ENCODE data around the gene XIRP1. TPM values are rescaled to one million over a fixed set of nuclear protein-coding genes. Genes with fewer than 3 reads are reported as not detected.
A peak's percentile ranks its signal among the peaks of the same experiment; 100 is the strongest.
"Not testable (repeated sequence)": the region's sequence is repeated elsewhere in the genome, so short reads cannot be mapped to it uniquely, and the experiment has no call there.

Gene XIRP1
- total RNA-seq (100 to 1,000 TPM; 152 to 278 (median 176) TPM), polyA plus RNA-seq (453 TPM)
- long read RNA-seq, donor 1, full-length matches to known transcripts, result 17 of 215 reads
- long read RNA-seq, donor 1, partial matches to known transcripts, result 45 of 215 reads
- long read RNA-seq, donor 1, other reads (novel, unspliced or antisense), result 153 of 215 reads
- long read RNA-seq, donor 2, full-length matches to known transcripts, result 11 of 87 reads
- long read RNA-seq, donor 2, partial matches to known transcripts, result 12 of 87 reads
- long read RNA-seq, donor 2, other reads (novel, unspliced or antisense), result 64 of 87 reads
- long read RNA-seq, donor 3, full-length matches to known transcripts, result 48 of 536 reads
- long read RNA-seq, donor 3, partial matches to known transcripts, result 104 of 536 reads
- long read RNA-seq, donor 3, other reads (novel, unspliced or antisense), result 384 of 536 reads
- long read RNA-seq, donor 4, full-length matches to known transcripts, result 24 of 164 reads
- long read RNA-seq, donor 4, partial matches to known transcripts, result 47 of 164 reads
- long read RNA-seq, donor 4, other reads (novel, unspliced or antisense), result 93 of 164 reads

DNA sequence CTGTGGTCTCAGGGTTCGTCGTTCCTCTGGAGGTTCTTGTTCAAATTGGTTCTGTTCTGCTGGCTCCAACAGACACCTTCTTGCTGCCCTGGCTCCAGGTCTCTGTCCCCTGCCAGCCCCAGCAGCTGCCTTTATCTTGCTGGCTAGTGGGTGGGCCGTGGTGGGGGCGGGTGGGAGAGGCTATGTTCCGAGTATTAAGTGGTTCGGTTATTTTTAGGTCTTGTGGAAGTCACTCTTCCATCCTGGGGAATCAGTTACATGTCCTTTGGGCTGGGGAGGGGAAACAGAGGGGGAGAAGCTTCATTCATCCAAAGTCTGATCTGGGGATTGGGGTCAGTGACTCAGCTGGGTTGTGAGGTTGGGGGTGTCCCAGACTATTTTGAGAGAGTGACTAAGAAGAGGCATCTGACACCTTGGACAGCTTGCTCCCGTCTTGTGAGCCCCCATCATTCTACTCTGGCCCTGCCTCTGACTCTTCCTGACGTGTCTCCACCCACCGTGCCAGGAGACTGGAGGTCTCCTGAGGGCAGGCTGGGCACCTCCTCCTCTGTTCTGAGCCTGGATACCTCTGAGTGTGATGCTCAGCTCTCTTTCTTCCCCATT lies at the start of gene XIRP1:
Gene XIRP1 (minus strand): TSS at position 106 of the 603 bp plus-strand sequence. CDS start 3,150 bp downstream, outside the sequence.
- peak in 2 of 3 donors; percentile 65 to 76 for DNase-seq
- Histone ChIP-seq H3K4me3 (ENCODE audit: low read length) (peak within 1 kb of the TSS; percentile 69), H3K4me1 (ENCODE audit: control insufficient read depth, insufficient read depth, low read length) (peaks cover 2% of the 10 kb centered on the region), H3K27me3 (ENCODE audit: control insufficient read depth, insufficient read depth) (no peaks in the 10 kb centered on the region), H3K27ac (ENCODE audit: low read length) (peak within 1 kb of the TSS; percentile 97), H3K9me3 (ENCODE audit: control insufficient read depth, low read length) (no peaks in the 10 kb centered on the region)
- intact Hi-C loops (cut with DNase I), result loop anchor here in 1 of 4 donors (5.0 kb wide), 1 partner anchor 95 kb away; no protein-coding TSS in a partner anchor
- peak; percentile 62 to 65 for ATAC-seq
- 42% methylated on average over 9 of the region's 9 CpGs for WGBS

- H3K4me3 ChIP-seq (ENCODE audit: low read length), result no peak overlapping the region
- H3K9me3 ChIP-seq (ENCODE audit: control insufficient read depth, low read length), result no peaks in the 10 kb centered on the region
- H3K4me1 ChIP-seq (ENCODE audit: control insufficient read depth, insufficient read depth, low read length), result no peaks in the 10 kb centered on the region
- no peaks in the 10 kb centered on the region for H3K27me3 ChIP-seq (ENCODE audit: control insufficient read depth, insufficient read depth)
- H3K27ac ChIP-seq (ENCODE audit: low read length), result no peak overlapping the region
- no peak for DNase-seq
- intact Hi-C loops (cut with DNase I), result no loop called here
- no peak for ATAC-seq
These were observed 49.2 kb upstream of the XIRP1 start for GRCh38 chr3:39241561-39241960.

GRCh38 chr3:39237027-39237426 lies 44.6 kb upstream of the XIRP1 start:
- Histone ChIP-seq H3K27me3 (ENCODE audit: control insufficient read depth, insufficient read depth) (no peaks in the 10 kb centered on the region), H3K4me1 (ENCODE audit: control insufficient read depth, insufficient read depth, low read length) (no peaks in the 10 kb centered on the region), H3K9me3 (ENCODE audit: control insufficient read depth, low read length) (no peaks in the 10 kb centered on the region), H3K27ac (ENCODE audit: low read length) (no peak overlapping the region), H3K4me3 (ENCODE audit: low read length) (no peak overlapping the region)
- ATAC-seq, result no peak
- 56% methylated on average over 6 of the region's 6 CpGs for WGBS
- intact Hi-C loops (cut with DNase I), result no loop called here
- no peak for DNase-seq

- no peaks in the 10 kb centered on the region for H3K9me3 ChIP-seq (ENCODE audit: control insufficient read depth, low read length)
- DNase-seq (no peak), ATAC-seq (no peak)
- intact Hi-C loops (cut with DNase I), result no loop called here
- H3K27ac ChIP-seq (ENCODE audit: low read length), result no peak overlapping the region
- no peak overlapping the region for H3K4me3 ChIP-seq (ENCODE audit: low read length)
- 8% methylated on average over 2 of the region's 2 CpGs for whole genome bisulfite sequencing
- H3K27me3 ChIP-seq (ENCODE audit: control insufficient read depth, insufficient read depth), result no peaks in the 10 kb centered on the region
- H3K4me1 ChIP-seq (ENCODE audit: control insufficient read depth, insufficient read depth, low read length), result no peaks in the 10 kb centered on the region
These were observed 42.3 kb upstream of the XIRP1 start for GRCh38 chr3:39234651-39235050.

DNA sequence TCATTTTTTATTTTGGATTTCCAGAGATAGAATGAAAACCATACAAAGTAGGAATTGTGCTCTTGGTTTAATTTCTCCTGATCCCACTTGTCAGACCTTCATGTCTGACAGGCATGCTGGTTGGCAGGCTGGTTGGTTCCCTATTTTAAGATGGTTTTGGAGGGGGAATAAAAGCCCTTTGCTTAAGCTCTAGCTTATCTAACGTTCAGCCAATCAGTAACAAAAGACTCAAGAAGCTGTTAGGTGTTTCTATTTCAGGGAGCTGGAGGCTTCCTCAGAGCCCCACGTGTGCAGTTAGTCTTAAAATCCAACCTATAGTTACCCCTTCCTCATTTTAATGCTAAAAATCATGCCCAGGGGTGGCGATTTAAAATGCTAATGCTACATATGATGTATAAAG lies 40.5 kb upstream of the XIRP1 start:
- Histone ChIP-seq H3K4me1 (ENCODE audit: control insufficient read depth, insufficient read depth, low read length) (no peaks in the 10 kb centered on the region), H3K27ac (ENCODE audit: low read length) (no peak overlapping the region), H3K9me3 (ENCODE audit: control insufficient read depth, low read length) (no peaks in the 10 kb centered on the region), H3K4me3 (ENCODE audit: low read length) (no peak overlapping the region), H3K27me3 (ENCODE audit: control insufficient read depth, insufficient read depth) (no peaks in the 10 kb centered on the region)
- DNase-seq (no peak), ATAC-seq (peak; percentile 71 to 72)
- 30% methylated on average over 3 of the region's 3 CpGs for WGBS
- intact Hi-C loops (cut with DNase I), result no loop called here

DNA sequence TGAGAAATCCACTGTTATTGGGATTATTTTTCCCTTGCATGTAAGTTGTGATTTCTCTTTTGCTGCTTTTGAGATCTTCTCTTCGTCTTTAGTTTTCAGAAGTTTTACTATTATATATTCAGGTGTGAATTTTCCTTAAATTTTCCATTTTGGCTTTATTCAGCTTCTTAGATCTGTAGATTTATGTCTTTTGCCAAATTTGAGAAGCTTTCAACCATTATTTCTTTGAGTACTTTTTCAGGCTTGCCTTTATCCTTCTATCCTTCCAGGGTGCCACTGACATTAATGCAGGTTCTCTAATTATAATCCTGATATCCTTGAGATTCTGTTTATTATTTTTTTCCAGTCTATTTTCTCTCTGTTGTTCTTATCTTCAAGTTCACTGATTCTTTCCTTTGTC lies 38.1 kb upstream of the XIRP1 start:
- DNase-seq (no peak), ATAC-seq (no peak)
- intact Hi-C loops (cut with DNase I), result no loop called here
- Histone ChIP-seq H3K9me3 (ENCODE audit: control insufficient read depth, low read length) (no peaks in the 10 kb centered on the region), H3K4me1 (ENCODE audit: control insufficient read depth, insufficient read depth, low read length) (no peaks in the 10 kb centered on the region), H3K27me3 (ENCODE audit: control insufficient read depth, insufficient read depth) (no peaks in the 10 kb centered on the region), H3K27ac (ENCODE audit: low read length) (no peak overlapping the region), H3K4me3 (ENCODE audit: low read length) (no peak overlapping the region)
- 94% methylated on average over 1 of the region's 1 CpG for WGBS

DNA sequence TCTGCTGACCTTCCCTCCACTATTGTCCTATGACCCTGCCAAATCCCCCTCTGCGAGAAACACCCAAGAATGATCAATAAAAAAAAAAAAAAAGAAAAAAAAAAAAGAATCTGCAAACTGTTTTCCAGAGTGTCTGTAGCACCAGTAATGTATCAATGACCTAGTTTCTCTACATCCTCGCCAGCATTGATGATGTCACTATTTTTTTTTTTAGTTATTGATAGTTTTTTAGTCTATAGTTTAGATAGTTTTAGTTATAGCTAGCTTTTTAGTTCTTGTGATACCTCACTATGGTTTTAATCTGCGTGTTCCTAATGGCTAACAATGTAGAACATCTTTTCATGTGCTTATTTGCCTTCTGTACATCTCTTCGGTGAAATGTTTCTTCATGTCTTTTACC lies 36.1 kb upstream of the XIRP1 start:
- Histone ChIP-seq H3K27ac (ENCODE audit: low read length) (no peak overlapping the region), H3K9me3 (ENCODE audit: control insufficient read depth, low read length) (no peaks in the 10 kb centered on the region), H3K4me1 (ENCODE audit: control insufficient read depth, insufficient read depth, low read length) (no peaks in the 10 kb centered on the region), H3K27me3 (ENCODE audit: control insufficient read depth, insufficient read depth) (no peaks in the 10 kb centered on the region), H3K4me3 (ENCODE audit: low read length) (no peak overlapping the region)
- intact Hi-C loops (cut with DNase I), result no loop called here
- ATAC-seq (no peak), DNase-seq (no peak)
- 80% methylated on average over 4 of the region's 4 CpGs for WGBS

DNA sequence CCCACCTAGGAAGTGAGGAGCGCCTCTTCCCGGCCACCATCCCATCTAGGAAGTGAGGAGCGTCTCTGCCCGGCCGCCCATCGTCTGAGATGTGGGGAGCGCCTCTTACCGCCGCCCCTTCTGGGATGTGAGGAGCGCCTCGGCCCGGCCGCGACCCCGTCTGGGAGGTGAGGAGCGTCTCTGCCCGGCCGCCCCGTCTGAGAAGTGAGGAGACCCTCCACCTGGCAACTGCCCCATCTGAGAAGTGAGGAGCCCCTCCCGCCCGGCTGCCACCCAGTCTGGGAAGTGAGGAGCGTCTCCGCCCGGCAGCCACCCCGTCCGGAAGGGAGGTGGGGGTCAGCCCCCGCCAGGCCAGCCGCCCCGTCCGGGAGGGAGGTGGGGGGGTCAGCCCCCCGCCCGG lies 35.2 kb upstream of the XIRP1 start:
- H3K27me3 ChIP-seq (ENCODE audit: control insufficient read depth, insufficient read depth); H3K4me3 ChIP-seq (ENCODE audit: low read length); H3K4me1 ChIP-seq (ENCODE audit: control insufficient read depth, insufficient read depth, low read length); H3K27ac ChIP-seq (ENCODE audit: low read length); intact Hi-C loops (cut with DNase I); ATAC-seq; H3K9me3 ChIP-seq (ENCODE audit: control insufficient read depth, low read length); DNase-seq: not testable (repeated sequence)
- WGBS, result 93% methylated on average over 28 of the region's 32 CpGs

DNA sequence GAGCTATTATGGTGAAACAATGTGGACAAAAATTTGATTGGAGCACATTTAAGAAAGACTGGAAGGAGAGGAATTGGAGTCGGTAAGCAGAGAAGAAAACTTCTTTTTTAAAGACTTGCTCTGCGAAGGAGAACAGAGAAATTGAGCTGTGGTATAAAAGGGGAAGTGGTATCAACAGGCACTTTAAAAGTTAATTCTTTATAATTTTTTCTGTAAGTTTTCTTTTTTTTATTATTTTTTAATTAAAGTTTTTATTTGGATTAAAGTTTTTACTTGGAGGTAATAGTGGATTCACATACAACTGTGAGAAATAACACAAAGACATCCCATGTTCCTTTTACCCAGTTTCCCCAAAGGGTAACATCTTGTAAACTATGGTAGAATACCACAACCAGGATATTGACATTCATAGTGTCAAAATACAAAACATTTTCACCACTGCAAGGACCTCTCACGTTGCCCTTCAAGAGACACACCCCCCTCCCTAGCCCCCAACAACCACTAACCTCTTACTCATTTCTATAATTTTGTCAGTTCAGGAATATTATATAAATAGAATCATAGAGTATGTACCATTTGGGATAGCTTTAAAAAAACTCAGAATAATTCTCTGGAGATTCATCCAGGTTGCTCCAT lies 33.8 kb upstream of the XIRP1 start:
- Histone ChIP-seq H3K9me3 (ENCODE audit: control insufficient read depth, low read length) (no peaks in the 10 kb centered on the region), H3K4me1 (ENCODE audit: control insufficient read depth, insufficient read depth, low read length) (no peaks in the 10 kb centered on the region), H3K27ac (ENCODE audit: low read length) (no peak overlapping the region), H3K4me3 (ENCODE audit: low read length) (no peak overlapping the region), H3K27me3 (ENCODE audit: control insufficient read depth, insufficient read depth) (no peaks in the 10 kb centered on the region)
- 62% methylated on average over 3 of the region's 3 CpGs for WGBS
- ATAC-seq (no peak), DNase-seq (no peak)
- intact Hi-C loops (cut with DNase I), result no loop called here

DNA sequence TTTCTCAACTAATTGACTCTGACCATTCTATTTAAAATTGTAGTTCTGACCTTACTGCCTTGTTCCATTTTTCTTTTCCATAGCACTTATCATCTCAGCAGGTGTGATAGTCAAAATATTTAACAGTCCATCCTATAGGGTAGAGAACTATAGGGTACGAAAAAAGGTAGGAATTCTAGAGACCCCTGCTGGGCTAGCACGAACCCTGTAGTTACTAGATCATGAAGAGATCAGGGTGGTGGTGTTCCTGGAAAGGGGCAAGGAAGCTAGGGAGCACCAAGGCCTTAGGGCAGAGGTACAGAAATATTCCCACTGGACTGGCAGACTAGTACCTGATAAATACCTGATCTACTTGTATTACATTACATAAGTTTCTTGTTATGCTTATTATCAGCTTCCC lies 31.9 kb upstream of the XIRP1 start:
- Histone ChIP-seq H3K27me3 (ENCODE audit: control insufficient read depth, insufficient read depth) (no peaks in the 10 kb centered on the region), H3K27ac (ENCODE audit: low read length) (no peak overlapping the region), H3K9me3 (ENCODE audit: control insufficient read depth, low read length) (no peaks in the 10 kb centered on the region), H3K4me1 (ENCODE audit: control insufficient read depth, insufficient read depth, low read length) (no peaks in the 10 kb centered on the region), H3K4me3 (ENCODE audit: low read length) (no peak overlapping the region)
- ATAC-seq, result no peak
- WGBS, result 73% methylated on average over 2 of the region's 2 CpGs
- no peak for DNase-seq
- intact Hi-C loops (cut with DNase I), result no loop called here

- Histone ChIP-seq H3K9me3 (ENCODE audit: control insufficient read depth, low read length) (no peaks in the 10 kb centered on the region), H3K4me3 (ENCODE audit: low read length) (no peak overlapping the region), H3K4me1 (ENCODE audit: control insufficient read depth, insufficient read depth, low read length) (no peaks in the 10 kb centered on the region), H3K27ac (ENCODE audit: low read length) (no peak overlapping the region), H3K27me3 (ENCODE audit: control insufficient read depth, insufficient read depth) (no peaks in the 10 kb centered on the region)
- intact Hi-C loops (cut with DNase I), result no loop called here
- WGBS, result 80% methylated on average over 2 of the region's 2 CpGs
- DNase-seq (no peak), ATAC-seq (no peak)
These were observed 30.5 kb upstream of the XIRP1 start for GRCh38 chr3:39222939-39223338.
